SJSA1 (cell line): ENCODE measurements around the gene ARHGEF26. TPM values are rescaled to one million over a fixed set of nuclear protein-coding genes. Genes with fewer than 3 reads are reported as not detected.

Experiments
- DNase-seq, 2 experiments: peaks; one replicate each; pipeline ENCODE4 v3.0.0-alpha.2; 2015 to 2020; ENCODE audit warnings: low spot score in 2 of 2, low read depth in 1 of 2
- H3K27ac ChIP-seq: fragments of 250-450 bp; sonication (Bioruptor Pico); 2 replicates; pipeline ENCODE4 v1.5.1; 2020; ENCODE audit warnings: mild to moderate bottlenecking, moderate library complexity
- H3K27me3 ChIP-seq: fragments of 250-450 bp; sonication (Bioruptor Pico); replicated peaks from 2 replicates; pipeline ENCODE4 v1.5.1; 2020; ENCODE audit warnings: mild to moderate bottlenecking, moderate library complexity
- H3K36me3 ChIP-seq: fragments of 250-450 bp; sonication (Bioruptor Pico); 2 replicates; pipeline ENCODE4 v1.5.1; 2020; ENCODE audit warnings: mild to moderate bottlenecking
- H3K4me1 ChIP-seq: fragments of 250-450 bp; sonication (Bioruptor Pico); replicated peaks from 2 replicates; pipeline ENCODE4 v1.6.1; 2021; ENCODE audit warnings: mild to moderate bottlenecking
- H3K4me3 ChIP-seq: fragments of 250-450 bp; sonication (Bioruptor Pico); 2 replicates; pipeline ENCODE4 v1.5.1; 2020; ENCODE audit warnings: mild to moderate bottlenecking
- H3K9me3 ChIP-seq: fragments of 250-450 bp; sonication (Bioruptor Pico); replicated peaks from 2 replicates; pipeline ENCODE4 v1.5.1; 2020; ENCODE audit warnings: mild to moderate bottlenecking
- total RNA-seq: library from RNA; depleted of rRNA; stranded (reverse); fragments of >200 nt; shearing (Covaris generic); gene quantifications from 2 replicates; pipeline ENCODE4 v1.2.3, GENCODE V29; 2014

The ARHGEF26 gene
- total RNA-seq, 1 experiment from 2014 or later: 12.0 TPM

GRCh38 chr3:154180836-154181691 is 59.9 kb downstream of the ARHGEF26 start:
- DNase-seq: no peak
- Histone ChIP-seq H3K4me1 (no peaks in the 10 kb centered on the region), H3K9me3 (no peaks in the 10 kb centered on the region), H3K36me3 (no peaks in the 10 kb centered on the region), H3K27ac (no peak overlapping the region), H3K27me3 (no peaks in the 10 kb centered on the region), H3K4me3 (no peak overlapping the region)

GRCh38 chr3:154182322-154182922 is 61.2 kb downstream of the ARHGEF26 start:
- Histone ChIP-seq H3K4me1 (no peaks in the 10 kb centered on the region), H3K27ac (no peak overlapping the region), H3K4me3 (no peak overlapping the region), H3K36me3 (no peaks in the 10 kb centered on the region), H3K9me3 (no peaks in the 10 kb centered on the region), H3K27me3 (no peaks in the 10 kb centered on the region)
- no peak for DNase-seq

- Histone ChIP-seq H3K9me3 (no peaks in the 10 kb centered on the region), H3K36me3 (0 out of 2 replicates have a peak, but pooled peaks cover 3% of the 10 kb centered on the region), H3K4me3 (no peak overlapping the region), H3K4me1 (no peaks in the 10 kb centered on the region), H3K27ac (no peak overlapping the region), H3K27me3 (no peaks in the 10 kb centered on the region)
- no peak for DNase-seq
These were observed 61.8 kb downstream of the ARHGEF26 start for GRCh38 chr3:154182975-154183374.

- Histone ChIP-seq H3K27me3 (no peaks in the 10 kb centered on the region), H3K4me3 (no peak overlapping the region), H3K9me3 (no peaks in the 10 kb centered on the region), H3K4me1 (no peaks in the 10 kb centered on the region), H3K27ac (no peak overlapping the region), H3K36me3 (peaks cover 3% of the 10 kb centered on the region; the same call in 1 of the 2 replicates)
- no peak for DNase-seq
These were observed 63.4 kb downstream of the ARHGEF26 start for GRCh38 chr3:154184582-154184981.

- no peak for DNase-seq
- no peaks in the 10 kb centered on the region for H3K27me3 ChIP-seq
- H3K27ac ChIP-seq: no peak overlapping the region
- peaks cover 3% of the 10 kb centered on the region; the same call in 1 of the 2 replicates for H3K36me3 ChIP-seq
- no peaks in the 10 kb centered on the region for H3K9me3 ChIP-seq
- no peaks in the 10 kb centered on the region for H3K4me1 ChIP-seq
- H3K4me3 ChIP-seq: no peak overlapping the region
These were observed 67.2 kb downstream of the ARHGEF26 start for GRCh38 chr3:154188437-154188836.

GRCh38 chr3:154188846-154189245 is 67.7 kb downstream of the ARHGEF26 start:
- Histone ChIP-seq H3K36me3 (peaks cover 3% of the 10 kb centered on the region; the same call in 1 of the 2 replicates), H3K4me3 (no peak overlapping the region), H3K4me1 (no peaks in the 10 kb centered on the region), H3K27ac (no peak overlapping the region), H3K27me3 (no peaks in the 10 kb centered on the region), H3K9me3 (no peaks in the 10 kb centered on the region)
- DNase-seq: no peak

- DNase-seq: no peak
- no peaks in the 10 kb centered on the region for H3K4me1 ChIP-seq
- no peaks in the 10 kb centered on the region for H3K27me3 ChIP-seq
- H3K9me3 ChIP-seq: no peaks in the 10 kb centered on the region
- H3K36me3 ChIP-seq: peaks cover 18% of the 10 kb centered on the region
- H3K27ac ChIP-seq: no peak overlapping the region
- H3K4me3 ChIP-seq: no peak overlapping the region
These were observed 70.3 kb downstream of the ARHGEF26 start for GRCh38 chr3:154191520-154191919.

GRCh38 chr3:154192225-154192624 is 71.0 kb downstream of the ARHGEF26 start:
- DNase-seq: no peak
- peaks cover 20% of the 10 kb centered on the region for H3K36me3 ChIP-seq
- H3K27me3 ChIP-seq: no peaks in the 10 kb centered on the region
- no peaks in the 10 kb centered on the region for H3K4me1 ChIP-seq
- H3K4me3 ChIP-seq: no peak overlapping the region
- no peaks in the 10 kb centered on the region for H3K9me3 ChIP-seq
- H3K27ac ChIP-seq: no peak overlapping the region

GRCh38 chr3:154193000-154193615 is 71.9 kb downstream of the ARHGEF26 start:
- no peaks in the 10 kb centered on the region for H3K27me3 ChIP-seq
- H3K4me3 ChIP-seq: no peak overlapping the region
- H3K27ac ChIP-seq: no peak overlapping the region
- H3K4me1 ChIP-seq: no peaks in the 10 kb centered on the region
- DNase-seq: no peak
- H3K36me3 ChIP-seq: peaks cover 21% of the 10 kb centered on the region
- H3K9me3 ChIP-seq: no peaks in the 10 kb centered on the region

GRCh38 chr3:154194877-154195276 is 73.7 kb downstream of the ARHGEF26 start:
- no peak for DNase-seq
- Histone ChIP-seq H3K36me3 (peaks cover 26% of the 10 kb centered on the region), H3K27ac (no peak overlapping the region), H3K4me1 (no peaks in the 10 kb centered on the region), H3K27me3 (no peaks in the 10 kb centered on the region), H3K4me3 (no peak overlapping the region), H3K9me3 (no peaks in the 10 kb centered on the region)

GRCh38 chr3:154195620-154196356 is 74.6 kb downstream of the ARHGEF26 start:
- no peaks in the 10 kb centered on the region for H3K9me3 ChIP-seq
- peaks cover 26% of the 10 kb centered on the region for H3K36me3 ChIP-seq
- H3K27me3 ChIP-seq: no peaks in the 10 kb centered on the region
- H3K4me1 ChIP-seq: no peaks in the 10 kb centered on the region
- H3K27ac ChIP-seq: no peak overlapping the region
- no peak for DNase-seq
- H3K4me3 ChIP-seq: no peak overlapping the region

- Histone ChIP-seq H3K4me3 (no peak overlapping the region), H3K27me3 (no peaks in the 10 kb centered on the region), H3K36me3 (peaks cover 26% of the 10 kb centered on the region), H3K9me3 (no peaks in the 10 kb centered on the region), H3K27ac (no peak overlapping the region), H3K4me1 (no peaks in the 10 kb centered on the region)
- DNase-seq: no peak
These were observed 76.6 kb downstream of the ARHGEF26 start for GRCh38 chr3:154197751-154198150.

- no peak overlapping the region for H3K4me3 ChIP-seq
- no peak for DNase-seq
- H3K9me3 ChIP-seq: no peaks in the 10 kb centered on the region
- no peak overlapping the region for H3K27ac ChIP-seq
- H3K27me3 ChIP-seq: no peaks in the 10 kb centered on the region
- H3K4me1 ChIP-seq: no peaks in the 10 kb centered on the region
- peaks cover 23% of the 10 kb centered on the region for H3K36me3 ChIP-seq
These were observed 88.3 kb downstream of the ARHGEF26 start for GRCh38 chr3:154209499-154209898.
